ENCODE measurements around the gene ARRDC3. TPM values are rescaled to one million over a fixed set of nuclear protein-coding genes. Genes with fewer than 3 reads are reported as not detected.

The ARRDC3 gene
- total RNA-seq, 1 experiment from 2014 or later: 2.8 TPM

DNA sequence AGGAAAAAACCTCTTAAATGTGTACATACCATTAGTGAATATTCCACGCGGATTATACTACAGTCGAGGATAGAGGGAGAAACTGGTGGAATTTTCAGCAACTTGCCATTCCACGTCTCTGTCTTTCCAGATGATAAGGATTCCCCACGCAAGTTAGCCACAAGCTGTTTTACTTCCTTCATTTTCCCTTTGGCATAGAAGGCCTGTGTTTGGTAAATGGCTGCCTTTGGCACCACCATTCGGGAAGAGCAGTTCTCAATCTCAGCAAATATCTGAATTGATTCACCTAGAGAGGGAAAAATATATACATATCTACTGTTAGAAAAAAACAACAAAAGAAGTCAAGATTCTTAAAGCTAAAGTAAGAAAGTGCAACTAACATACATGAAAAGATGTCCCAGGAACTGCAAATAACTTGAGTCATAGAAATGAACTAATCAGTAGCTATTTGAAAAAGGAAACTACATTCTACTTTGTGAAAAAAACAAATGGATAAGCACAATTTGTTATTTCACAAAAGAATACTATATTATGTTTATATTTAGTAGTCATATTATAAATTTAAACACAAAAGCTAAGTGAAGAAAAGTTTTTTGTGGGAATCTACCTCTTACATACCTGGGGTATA lies 8.1 kb downstream of the ARRDC3 start:
- DNase-seq: no peak
- Mint-ChIP-seq H3K27me3 (ENCODE audit: low read depth) (no peaks in the 10 kb centered on the region), H3K27ac (peak overlapping the region in 2 of 3 experiments; percentile 47 to 75; a peak in 3 of 7 replicates), H3K4me3 (no peak overlapping the region), H3K36me3 (ENCODE audit: insufficient read depth in 1 of 3, low read depth in 3 of 3) (peaks cover 29 to 81% (median 32%) of the 10 kb centered on the region in 3 experiments; a peak in 6 of 7 replicates), H3K4me1 (peaks cover 6 to 12% of the 10 kb centered on the region in 2 experiments), H3K9me3 (peaks cover 0 to 2% of the 10 kb centered on the region in 2 experiments; a peak in 1 of 5 replicates)
- Histone ChIP-seq H3K9me3 (ENCODE audit: control insufficient read depth, low read depth, low read length) (no peaks in the 10 kb centered on the region), H2BK20ac (ENCODE audit: low read depth, low read length, poor library complexity, severe bottlenecking) (no peak overlapping the region), H3K23ac (ENCODE audit: insufficient read length, low read depth, low read length) (no peak overlapping the region), H3K4ac (ENCODE audit: low read depth, low read length) (no peak overlapping the region), H3K4me1 (ENCODE audit: insufficient read depth, low read length) (no peaks in the 10 kb centered on the region), H3K27me3 (ENCODE audit: insufficient read depth, low read length) (no peaks in the 10 kb centered on the region), H3K14ac (ENCODE audit: insufficient read depth, low read length) (no peak overlapping the region), H3K9ac (ENCODE audit: extremely low read depth, insufficient read length, low read length) (no peak overlapping the region), H2AFZ (ENCODE audit: low read length) (no peak overlapping the region), H2AK5ac (ENCODE audit: insufficient read length, low read length) (no peak overlapping the region), H3K79me2 (ENCODE audit: insufficient read depth, low read length) (no peaks in the 10 kb centered on the region), H3K27ac (ENCODE audit: insufficient read length, low read depth, low read length) (no peak overlapping the region), H3K18ac (ENCODE audit: insufficient read length, low read depth, low read length) (no peak overlapping the region), H2BK5ac (ENCODE audit: insufficient read length, low read length) (no peak overlapping the region), H3K4me2 (ENCODE audit: insufficient read depth, insufficient read length, low read length) (no peak overlapping the region), H4K5ac (ENCODE audit: insufficient read length, low read depth, low read length) (no peak overlapping the region), H3K79me1 (ENCODE audit: insufficient read depth, low read depth, low read length, poor library complexity, severe bottlenecking) (no peaks in the 10 kb centered on the region), H3K56ac (ENCODE audit: insufficient read length, low read depth, low read length) (no peak overlapping the region), H2BK15ac (ENCODE audit: low read depth, low read length) (no peak overlapping the region), H3K23me2 (ENCODE audit: insufficient read length, low read depth, low read length, poor library complexity, severe bottlenecking) (no peaks in the 10 kb centered on the region), H4K8ac (replicated peaks; ENCODE audit: insufficient read length, low read depth, low read length) (no peak overlapping the region), H2BK12ac (ENCODE audit: insufficient read length, low read depth, low read length) (no peak overlapping the region), H3T11ph (ENCODE audit: low read length) (no peak overlapping the region), H4K20me1 (ENCODE audit: control insufficient read depth, insufficient read depth, insufficient read length) (no peaks in the 10 kb centered on the region), H2BK120ac (ENCODE audit: low read depth, low read length, poor library complexity, severe bottlenecking) (no peak overlapping the region), H4K91ac (ENCODE audit: insufficient read length, low read depth, low read length) (no peak overlapping the region)
- no peak for TF ChIP-seq CTCF (conservative IDR thresholded peaks at IDR 0.05)
- WGBS (ENCODE audit: extremely low coverage, insufficient read length, low lambda C conversion rate): no CpG with 5 or more reads among the region's 6 CpGs

All from H9 (cell line).